Astrocyte of the cerebellum (primary cell): Measurements from ENCODE around the gene ADAMTS2.

ENCODE experiments used
- DNase-seq: peaks from one replicate; pipeline ENCODE4 v3.0.0-alpha.2; 2011; ENCODE audit warnings: low read depth
- H3K4me3 ChIP-seq: 2 replicates; pipeline ENCODE4 v1.5.1; 2011; ENCODE audit warnings: mild to moderate bottlenecking, low read depth, low read length, moderate library complexity
- in situ Hi-C: cut with HindIII; loops from 2 replicates; pipeline ENCODE4 v1.10.0; 2017; ENCODE audit warnings: low sequenced_read_pairs
- TF ChIP-seq, protein P1 (sequence below): IDR thresholded peaks from 2 replicates; pipeline ENCODE4 v1.5.1; 2012; ENCODE audit warnings: low read length, low read depth, moderate library complexity, mild to moderate bottlenecking; ENCODE audit errors: missing control alignments

Gene ADAMTS2

DNA sequence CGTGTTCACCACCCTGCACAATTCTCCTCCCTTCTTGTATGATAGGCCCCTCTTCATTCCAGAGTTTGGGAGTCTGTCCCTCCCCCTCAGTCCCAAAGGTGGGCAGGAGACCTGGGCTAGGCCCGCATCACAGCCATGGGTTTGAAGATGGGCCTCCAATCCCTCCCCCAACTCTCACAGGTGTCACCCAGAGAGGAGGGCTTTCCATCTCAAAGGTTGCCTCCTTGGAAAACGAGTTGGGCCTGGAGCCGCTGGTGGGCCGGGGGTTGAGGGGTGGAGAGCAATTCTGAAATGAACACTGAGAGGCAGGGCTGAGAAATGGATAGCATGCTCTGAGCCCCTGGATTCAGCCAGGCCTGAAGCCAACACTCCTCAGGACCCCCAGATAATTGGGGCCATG is 6.2 kb downstream of the ADAMTS2 start:
- in situ Hi-C loops: no loop called here
- no peak for DNase-seq
- TF ChIP-seq, protein P1, sequence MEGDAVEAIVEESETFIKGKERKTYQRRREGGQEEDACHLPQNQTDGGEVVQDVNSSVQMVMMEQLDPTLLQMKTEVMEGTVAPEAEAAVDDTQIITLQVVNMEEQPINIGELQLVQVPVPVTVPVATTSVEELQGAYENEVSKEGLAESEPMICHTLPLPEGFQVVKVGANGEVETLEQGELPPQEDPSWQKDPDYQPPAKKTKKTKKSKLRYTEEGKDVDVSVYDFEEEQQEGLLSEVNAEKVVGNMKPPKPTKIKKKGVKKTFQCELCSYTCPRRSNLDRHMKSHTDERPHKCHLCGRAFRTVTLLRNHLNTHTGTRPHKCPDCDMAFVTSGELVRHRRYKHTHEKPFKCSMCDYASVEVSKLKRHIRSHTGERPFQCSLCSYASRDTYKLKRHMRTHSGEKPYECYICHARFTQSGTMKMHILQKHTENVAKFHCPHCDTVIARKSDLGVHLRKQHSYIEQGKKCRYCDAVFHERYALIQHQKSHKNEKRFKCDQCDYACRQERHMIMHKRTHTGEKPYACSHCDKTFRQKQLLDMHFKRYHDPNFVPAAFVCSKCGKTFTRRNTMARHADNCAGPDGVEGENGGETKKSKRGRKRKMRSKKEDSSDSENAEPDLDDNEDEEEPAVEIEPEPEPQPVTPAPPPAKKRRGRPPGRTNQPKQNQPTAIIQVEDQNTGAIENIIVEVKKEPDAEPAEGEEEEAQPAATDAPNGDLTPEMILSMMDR: no peak
- H3K4me3 ChIP-seq: no peak overlapping the region

DNA sequence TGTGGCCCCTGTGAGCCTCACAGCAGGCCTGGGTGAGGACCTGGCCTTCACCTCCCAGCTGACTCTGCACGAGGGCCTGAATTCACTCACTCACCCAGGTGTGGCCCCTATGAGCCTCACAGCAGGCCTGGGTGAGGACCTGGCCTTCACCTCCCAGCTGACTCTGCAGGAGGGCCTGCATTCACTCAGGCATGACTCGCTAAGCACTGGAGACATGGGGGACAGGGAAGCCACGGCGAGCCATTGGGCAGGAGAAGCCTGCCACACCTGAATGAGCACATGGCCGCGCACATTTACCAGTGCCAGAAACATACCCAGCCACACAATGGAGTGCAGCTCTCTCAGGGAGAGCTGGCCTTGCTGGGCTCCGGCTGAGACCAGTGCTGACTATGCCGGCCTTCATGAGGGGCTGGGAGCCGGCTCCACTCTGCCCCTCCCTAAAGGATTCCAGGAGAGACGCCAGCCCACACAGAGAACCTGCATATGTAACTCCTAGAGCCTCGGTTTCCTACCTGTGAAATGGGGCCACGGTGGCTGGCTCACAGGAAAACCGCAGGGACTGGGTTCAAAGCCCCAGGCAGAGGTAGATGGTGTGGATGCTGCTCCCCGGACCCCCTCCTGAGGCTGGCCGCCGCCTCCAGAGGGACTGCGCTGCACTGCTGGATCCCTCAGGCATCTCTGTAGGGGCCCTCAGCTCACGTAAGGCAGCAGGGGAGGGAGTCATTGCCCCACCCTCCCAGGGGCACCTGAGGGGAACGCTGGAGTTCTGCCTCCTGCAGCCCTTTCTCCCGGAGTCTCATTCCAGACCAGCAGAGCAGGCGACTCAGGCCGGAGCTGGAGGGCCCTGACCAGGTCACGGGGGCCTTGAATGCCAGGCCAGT is 7.2 kb downstream of the ADAMTS2 start:
- DNase-seq: no peak
- no peak overlapping the region for H3K4me3 ChIP-seq
- TF ChIP-seq, protein P1: no peak
- in situ Hi-C loops: no loop called here

DNA sequence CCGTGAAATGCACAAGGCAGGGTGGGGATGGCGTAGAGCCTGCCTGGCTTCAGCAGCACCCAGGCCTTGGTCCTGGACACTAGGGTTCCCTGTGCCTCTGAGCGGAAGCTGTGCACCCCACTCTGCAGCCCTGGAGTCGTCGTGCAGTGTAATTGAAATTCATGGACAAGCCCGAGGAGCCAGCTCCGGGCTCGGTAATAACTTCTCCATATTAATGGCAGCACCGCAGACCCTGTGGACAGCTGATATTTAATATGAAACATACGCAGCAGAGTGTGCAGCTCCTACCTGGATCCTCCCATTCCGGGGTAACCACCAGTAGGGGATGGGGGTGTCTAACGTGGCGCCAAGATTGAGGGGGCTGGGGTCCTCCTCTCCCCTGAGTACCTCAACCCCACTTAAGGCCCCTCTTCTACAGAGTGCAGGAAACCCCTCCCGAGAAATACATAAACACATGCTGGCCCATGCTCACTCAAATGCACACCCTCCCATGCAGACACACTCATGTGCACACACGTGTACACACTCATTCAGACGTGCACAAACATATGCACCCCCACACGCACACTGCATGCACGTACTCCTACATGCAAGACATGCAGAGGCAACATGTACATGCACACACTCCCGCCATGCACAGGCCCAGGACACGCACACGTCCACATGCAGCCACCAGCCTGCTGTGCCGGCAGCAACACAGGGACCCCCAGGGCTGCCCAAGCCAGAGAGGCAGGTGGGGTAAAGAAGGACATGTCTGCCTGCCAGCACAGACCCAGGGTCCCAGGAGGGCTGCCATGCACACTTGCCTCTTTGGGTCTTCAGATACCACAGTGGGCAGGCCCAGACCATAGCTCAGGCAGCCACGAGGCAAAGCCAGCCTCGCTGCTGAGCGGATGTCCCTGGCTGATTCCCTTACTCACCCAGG is 8.1 kb downstream of the ADAMTS2 start:
- TF ChIP-seq, protein P1: no peak
- H3K4me3 ChIP-seq: no peak overlapping the region
- no peak for DNase-seq
- in situ Hi-C loops: no loop called here

DNA sequence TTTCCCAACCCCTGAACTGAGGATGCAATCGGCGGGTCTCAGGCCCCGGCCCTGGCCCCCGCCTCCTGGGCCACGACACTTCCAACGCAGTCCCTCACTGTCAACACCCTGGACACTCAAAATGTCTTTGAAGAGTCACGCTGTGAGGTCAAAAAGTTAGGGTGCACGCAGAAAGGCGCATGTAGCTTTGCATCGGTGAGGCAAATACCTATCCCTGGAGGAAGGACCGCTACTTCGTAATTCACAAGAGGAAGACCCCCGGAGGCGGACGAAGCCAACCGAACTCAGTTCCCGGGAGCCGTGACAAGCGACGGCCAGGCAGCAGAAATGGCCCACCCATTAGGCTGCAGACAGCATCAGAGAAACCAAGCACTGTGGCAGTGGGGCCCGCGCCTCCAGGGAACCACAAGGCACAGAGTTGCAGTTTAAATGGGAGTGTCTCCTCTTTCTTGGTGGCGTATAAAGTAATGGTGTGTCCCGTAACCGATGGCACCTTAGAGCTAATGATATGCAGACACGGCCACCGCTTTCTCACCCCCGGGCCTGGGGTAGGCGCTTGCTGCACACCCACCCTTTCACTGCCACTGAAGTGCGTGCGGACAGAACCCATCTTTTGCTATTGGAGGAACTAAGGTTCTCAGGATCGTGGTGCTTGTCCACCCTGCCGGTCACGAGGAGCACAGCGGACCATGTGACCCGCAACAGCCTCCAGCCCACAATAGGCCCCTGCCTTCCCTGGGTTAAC is 9.0 kb downstream of the ADAMTS2 start:
- TF ChIP-seq, protein P1: no peak
- in situ Hi-C loops: no loop called here
- no peak overlapping the region for H3K4me3 ChIP-seq
- no peak for DNase-seq

DNA sequence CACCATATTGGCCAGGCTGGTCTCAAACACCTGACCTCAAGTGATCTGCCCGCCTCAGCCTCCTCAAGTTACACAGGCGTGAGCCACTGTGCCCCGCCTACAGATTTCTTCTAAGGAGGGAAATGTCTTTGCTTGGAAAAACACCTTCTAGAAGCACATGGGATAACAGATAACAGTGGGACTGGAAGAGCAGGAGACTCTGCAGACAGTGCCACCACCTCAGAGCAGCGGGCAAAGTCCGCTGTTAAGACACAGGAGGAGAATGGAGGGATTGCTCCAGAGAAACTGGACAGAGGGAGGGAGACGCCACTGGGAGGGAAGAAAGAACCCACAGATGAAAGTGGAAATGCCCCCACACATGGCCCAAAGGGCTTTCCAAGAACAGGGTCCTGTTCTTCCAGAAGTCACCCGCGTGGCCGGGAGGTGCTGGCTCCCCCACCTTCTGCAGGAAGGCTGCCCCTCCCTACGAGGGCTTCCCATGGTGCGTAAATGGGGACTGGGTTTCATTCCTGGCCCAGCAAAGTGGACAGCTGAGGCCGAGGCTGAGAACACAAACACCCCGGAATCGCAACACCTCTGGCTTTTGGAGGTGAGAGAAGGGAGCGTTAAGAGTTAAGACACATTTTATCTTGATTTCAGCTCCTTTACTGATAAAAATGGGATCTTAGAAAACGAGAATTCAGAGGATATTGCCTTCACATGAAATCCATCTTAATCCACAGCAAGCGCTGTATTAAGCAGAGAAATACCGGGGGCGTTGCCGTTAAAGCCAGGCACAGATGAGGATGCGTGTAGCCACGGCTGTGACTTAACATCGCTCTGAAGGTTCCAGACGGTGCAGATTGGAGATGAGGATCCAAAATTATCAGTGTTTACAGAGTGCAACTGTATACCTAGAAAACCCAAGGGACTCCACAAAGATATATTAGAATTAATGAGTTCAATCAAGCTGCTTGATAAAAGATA is 11.2 kb downstream of the ADAMTS2 start:
- DNase-seq: no peak
- in situ Hi-C loops: no loop called here
- H3K4me3 ChIP-seq: no peak overlapping the region
- TF ChIP-seq, protein P1: no peak
